NT2/D1 (cell line): ENCODE measurements around the gene LRFN2.

ENCODE experiments used
- SUZ12 ChIP-seq: IDR thresholded peaks from 2 replicates; pipeline ENCODE4 v1.6.1; 2011; ENCODE audit not compliant: insufficient read length, insufficient read depth; ENCODE audit errors: extremely low read depth
- YY1 ChIP-seq: IDR thresholded peaks from 2 replicates; pipeline ENCODE4 v1.6.1; 2011; ENCODE audit not compliant: insufficient read length, insufficient read depth
- ZNF274 ChIP-seq: IDR thresholded peaks from 2 replicates; pipeline ENCODE4 v1.6.1; 2011; ENCODE audit warnings: mild to moderate bottlenecking, low read depth, low read length

DNA sequence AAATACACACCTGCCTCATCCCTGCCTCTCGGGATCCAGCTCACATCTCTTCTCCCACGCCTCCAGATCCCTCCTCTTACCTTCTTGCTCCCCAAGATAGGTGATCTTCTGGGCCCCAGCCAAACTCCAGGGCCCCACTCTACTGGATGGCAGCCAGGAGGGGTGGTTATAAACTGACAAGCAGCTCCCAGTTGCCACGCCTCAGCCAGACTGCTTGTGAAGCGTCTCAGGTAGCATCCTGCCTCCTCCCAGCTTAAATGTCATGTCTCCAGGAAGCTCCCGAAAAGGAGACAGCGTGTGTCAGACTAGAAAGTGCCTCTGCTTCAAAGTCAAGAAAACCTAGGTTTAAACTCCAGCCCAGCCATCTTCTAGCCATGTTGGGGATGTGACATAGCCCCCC, 114.1 kb downstream of the LRFN2 start:
- no peak for TF ChIP-seq SUZ12
- TF ChIP-seq ZNF274 = no peak
- TF ChIP-seq YY1 = no peak
